ENCODE measurements around the gene PRCP. TPM values are rescaled to one million over a fixed set of nuclear protein-coding genes. Genes with fewer than 3 reads are reported as not detected.

Gene PRCP
- total RNA-seq, 1 experiment from 2014 or later: 56.7 TPM

DNA sequence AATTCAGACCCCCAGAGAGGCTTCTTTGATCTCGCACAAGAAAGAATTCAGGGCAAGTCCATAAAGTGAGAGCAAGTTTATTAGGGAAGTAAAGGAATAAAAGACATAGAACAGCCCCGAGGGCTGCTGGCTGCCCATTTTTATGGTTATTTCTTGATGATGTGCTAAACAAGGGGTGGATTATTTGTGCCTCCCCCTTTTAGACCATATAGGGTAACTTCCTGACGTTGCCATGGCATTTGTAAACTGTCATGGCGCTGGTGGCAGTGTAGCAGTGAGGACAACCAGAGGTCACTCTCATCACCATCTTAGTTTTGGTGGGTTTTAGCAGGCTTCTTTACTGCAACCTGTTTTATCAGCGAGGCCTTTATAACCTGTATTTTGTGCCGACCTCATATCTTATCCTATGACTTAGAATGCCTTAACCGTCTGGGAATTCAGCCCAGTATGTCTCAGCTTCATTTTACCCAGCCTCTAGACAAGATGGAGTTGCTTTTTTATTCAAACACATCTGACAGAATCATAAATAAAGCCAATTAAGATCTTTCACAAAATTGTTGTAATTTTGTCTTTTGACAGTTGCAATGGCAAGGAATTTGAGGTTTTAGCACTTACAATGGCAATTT lies 8.9 kb upstream of the PRCP start:
- H3K79me2 ChIP-seq (ENCODE audit: insufficient read depth, low read length): no peaks in the 10 kb centered on the region
- H4K91ac ChIP-seq (ENCODE audit: insufficient read length, low read depth, low read length): no peak overlapping the region
- Mint-ChIP-seq H3K4me3 (no peak overlapping the region), H3K9me3 (peaks cover 9% of the 10 kb centered on the region in 2 experiments), H3K27me3 (ENCODE audit: low read depth) (no peaks in the 10 kb centered on the region), H3K4me1 (peaks cover 28 to 32% of the 10 kb centered on the region in 2 experiments), H3K36me3 (ENCODE audit: insufficient read depth in 1 of 3, low read depth in 3 of 3) (peaks cover 18 to 27% (median 25%) of the 10 kb centered on the region in 3 experiments), H3K27ac (peak overlapping the region in 2 of 3 experiments; percentile 79 to 92; a peak in 5 of 7 replicates)
- no peak overlapping the region for H4K8ac ChIP-seq (replicated peaks; ENCODE audit: insufficient read length, low read depth, low read length)
- WGBS (ENCODE audit: extremely low coverage, insufficient read length, low lambda C conversion rate): no CpG with 5 or more reads among the region's 7 CpGs
- H3K9me3 ChIP-seq (ENCODE audit: control insufficient read depth, low read depth, low read length): no peaks in the 10 kb centered on the region
- H4K5ac ChIP-seq (ENCODE audit: insufficient read length, low read depth, low read length): no peak overlapping the region
- no peak overlapping the region for H3K9ac ChIP-seq (ENCODE audit: extremely low read depth, insufficient read length, low read length)
- no peak overlapping the region for H3K4me2 ChIP-seq (ENCODE audit: insufficient read depth, insufficient read length, low read length)
- no peak overlapping the region for H2BK120ac ChIP-seq (ENCODE audit: low read depth, low read length, poor library complexity, severe bottlenecking)
- H2BK5ac ChIP-seq (ENCODE audit: insufficient read length, low read length): no peak overlapping the region
- H2BK12ac ChIP-seq (ENCODE audit: insufficient read length, low read depth, low read length): no peak overlapping the region
- no peak overlapping the region for H2BK15ac ChIP-seq (ENCODE audit: low read depth, low read length)
- no peak overlapping the region for H3K56ac ChIP-seq (ENCODE audit: insufficient read length, low read depth, low read length)
- no peak overlapping the region for H3K27ac ChIP-seq (ENCODE audit: insufficient read length, low read depth, low read length)
- H4K20me1 ChIP-seq (ENCODE audit: control insufficient read depth, insufficient read depth, insufficient read length): no peaks in the 10 kb centered on the region
- H3K79me1 ChIP-seq (ENCODE audit: insufficient read depth, low read depth, low read length, poor library complexity, severe bottlenecking): peaks cover 3% of the 10 kb centered on the region
- no peak overlapping the region for H3K4ac ChIP-seq (ENCODE audit: low read depth, low read length)
- DNase-seq: no peak
- H2AFZ ChIP-seq (ENCODE audit: low read length): no peak overlapping the region
- H3K27me3 ChIP-seq (ENCODE audit: insufficient read depth, low read length): no peaks in the 10 kb centered on the region
- H2AK5ac ChIP-seq (ENCODE audit: insufficient read length, low read length): no peak overlapping the region
- no peak overlapping the region for H3K14ac ChIP-seq (ENCODE audit: insufficient read depth, low read length)
- no peak overlapping the region for H2BK20ac ChIP-seq (ENCODE audit: low read depth, low read length, poor library complexity, severe bottlenecking)
- TF ChIP-seq, protein P1, sequence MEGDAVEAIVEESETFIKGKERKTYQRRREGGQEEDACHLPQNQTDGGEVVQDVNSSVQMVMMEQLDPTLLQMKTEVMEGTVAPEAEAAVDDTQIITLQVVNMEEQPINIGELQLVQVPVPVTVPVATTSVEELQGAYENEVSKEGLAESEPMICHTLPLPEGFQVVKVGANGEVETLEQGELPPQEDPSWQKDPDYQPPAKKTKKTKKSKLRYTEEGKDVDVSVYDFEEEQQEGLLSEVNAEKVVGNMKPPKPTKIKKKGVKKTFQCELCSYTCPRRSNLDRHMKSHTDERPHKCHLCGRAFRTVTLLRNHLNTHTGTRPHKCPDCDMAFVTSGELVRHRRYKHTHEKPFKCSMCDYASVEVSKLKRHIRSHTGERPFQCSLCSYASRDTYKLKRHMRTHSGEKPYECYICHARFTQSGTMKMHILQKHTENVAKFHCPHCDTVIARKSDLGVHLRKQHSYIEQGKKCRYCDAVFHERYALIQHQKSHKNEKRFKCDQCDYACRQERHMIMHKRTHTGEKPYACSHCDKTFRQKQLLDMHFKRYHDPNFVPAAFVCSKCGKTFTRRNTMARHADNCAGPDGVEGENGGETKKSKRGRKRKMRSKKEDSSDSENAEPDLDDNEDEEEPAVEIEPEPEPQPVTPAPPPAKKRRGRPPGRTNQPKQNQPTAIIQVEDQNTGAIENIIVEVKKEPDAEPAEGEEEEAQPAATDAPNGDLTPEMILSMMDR (conservative IDR thresholded peaks at IDR 0.05): no peak
- peaks cover 2% of the 10 kb centered on the region; the same call in 1 of the 2 replicates for H3K4me1 ChIP-seq (ENCODE audit: insufficient read depth, low read length)
- no peak overlapping the region for H3K23ac ChIP-seq (ENCODE audit: insufficient read length, low read depth, low read length)
- no peak overlapping the region for H3K18ac ChIP-seq (ENCODE audit: insufficient read length, low read depth, low read length)
- no peaks in the 10 kb centered on the region for H3K23me2 ChIP-seq (ENCODE audit: insufficient read length, low read depth, low read length, poor library complexity, severe bottlenecking)
- H3T11ph ChIP-seq (ENCODE audit: low read length): peak overlapping the region; percentile 19
